ENCODE data around the gene PHF23.

The PHF23 gene

GRCh38 chr17:7239091-7240027 lies at the start of gene PHF23:
Gene PHF23, minus strand, starts transcription at chr17:7239457. Its CDS starts 178 bp downstream, at chr17:7239279.
- DNase-seq: peak; percentile 99

GRCh38 chr17:7285679-7286078 lies 46.4 kb upstream of the PHF23 start:
- DNase-seq: no peak

- no peak for DNase-seq
Observed at GRCh38 chr17:7284911-7285310, 45.7 kb upstream of the PHF23 start.

- DNase-seq: no peak
Observed at GRCh38 chr17:7283471-7284216, 44.4 kb upstream of the PHF23 start.

GRCh38 chr17:7282752-7283321 lies 43.6 kb upstream of the PHF23 start:
- no peak for DNase-seq

GRCh38 chr17:7281953-7282751 lies 42.9 kb upstream of the PHF23 start:
- no peak for DNase-seq

GRCh38 chr17:7281074-7281952 lies 42.1 kb upstream of the PHF23 start, which contains the start of gene SLC2A4:
Gene SLC2A4, plus strand, starts transcription at chr17:7281718. Its CDS starts 217 bp downstream, at chr17:7281935.
- peak; percentile 90 for DNase-seq

GRCh38 chr17:7280519-7281073 lies 41.3 kb upstream of the PHF23 start:
- peak; percentile 89 for DNase-seq

- DNase-seq: no peak
Observed at GRCh38 chr17:7279448-7279847, 40.2 kb upstream of the PHF23 start.

- DNase-seq: no peak
Observed at GRCh38 chr17:7266784-7267183, 27.5 kb upstream of the PHF23 start.

GRCh38 chr17:7263801-7264078 lies 24.5 kb upstream of the PHF23 start:
- DNase-seq: no peak

GRCh38 chr17:7262935-7263800 lies 23.9 kb upstream of the PHF23 start:
- DNase-seq: peak; percentile 25

GRCh38 chr17:7262192-7262934 lies 23.1 kb upstream of the PHF23 start, which contains the start of gene CLDN7:
Gene CLDN7, minus strand, starts transcription at chr17:7262478. Its CDS starts 435 bp downstream, at chr17:7262043.
- DNase-seq: no peak

GRCh38 chr17:7261379-7262191 lies 22.3 kb upstream of the PHF23 start:
- peak; percentile 34 for DNase-seq

- peak; percentile 42 for DNase-seq
Observed at GRCh38 chr17:7260651-7261378, 21.6 kb upstream of the PHF23 start.

GRCh38 chr17:7260151-7260550 lies 20.9 kb upstream of the PHF23 start:
- no peak for DNase-seq

GRCh38 chr17:7259555-7259889 lies 20.3 kb upstream of the PHF23 start:
- no peak for DNase-seq
